Prostate gland (tissue), 2 donors: ENCODE results near the gene BHLHA15.

ENCODE experiments used
- CTCF ChIP-seq, 4 experiments: fragments of 200-600 bp in 2 of 4; fragments of 450-650 bp in 2 of 4; sonication (generic) in 2 of 4; IDR thresholded peaks; 1 replicate in 3 of 4; 2 replicates in 1 of 4; pipeline ENCODE4 v1.5.1; 2016 to 2019; ENCODE audit warnings: antibody characterized with exemption in 4 of 4, mild to moderate bottlenecking in 2 of 4, moderate library complexity in 2 of 4
- POLR2A ChIP-seq: fragments of 450-650 bp; IDR thresholded peaks from one replicate; pipeline ENCODE4 v1.6.1; 2016; ENCODE audit warnings: antibody characterized with exemption, mild to moderate bottlenecking
- POLR2AphosphoS5 ChIP-seq: sonication (generic); formaldehyde crosslinking; IDR thresholded peaks from one replicate; pipeline ENCODE4 v1.6.1; 2017; ENCODE audit warnings: antibody characterized with exemption

- TF ChIP-seq CTCF (IDR thresholded peaks at IDR 0.05) (no peak), POLR2A (no peak), POLR2AphosphoS5 (no peak)
Observed at GRCh38 chr7:98223351-98223897, 12.2 kb downstream of the BHLHA15 start.
